Activated naive CD8-positive, alpha-beta T cell (primary cell): Measurements from ENCODE around the gene LDAH.

Source experiments
- H3K27ac Mint-ChIP-seq: one replicate; pipeline ENCODE4 v1.8.0; 2021; ENCODE audit warnings: mixed read lengths
- H3K27me3 Mint-ChIP-seq: one replicate; pipeline ENCODE4 v1.8.0; 2021; ENCODE audit warnings: mixed read lengths
- H3K36me3 Mint-ChIP-seq: one replicate; pipeline ENCODE4 v1.8.0; 2021; ENCODE audit warnings: mixed read lengths
- H3K4me1 Mint-ChIP-seq: one replicate; pipeline ENCODE4 v1.8.0; 2021; ENCODE audit warnings: low read depth, mixed read lengths
- H3K4me3 Mint-ChIP-seq: one replicate; pipeline ENCODE4 v1.8.0; 2021; ENCODE audit warnings: mild to moderate bottlenecking, mixed read lengths
- H3K9me3 Mint-ChIP-seq: one replicate; pipeline ENCODE4 v1.8.0; 2021; ENCODE audit warnings: low read depth, mixed read lengths

LDAH gene

DNA sequence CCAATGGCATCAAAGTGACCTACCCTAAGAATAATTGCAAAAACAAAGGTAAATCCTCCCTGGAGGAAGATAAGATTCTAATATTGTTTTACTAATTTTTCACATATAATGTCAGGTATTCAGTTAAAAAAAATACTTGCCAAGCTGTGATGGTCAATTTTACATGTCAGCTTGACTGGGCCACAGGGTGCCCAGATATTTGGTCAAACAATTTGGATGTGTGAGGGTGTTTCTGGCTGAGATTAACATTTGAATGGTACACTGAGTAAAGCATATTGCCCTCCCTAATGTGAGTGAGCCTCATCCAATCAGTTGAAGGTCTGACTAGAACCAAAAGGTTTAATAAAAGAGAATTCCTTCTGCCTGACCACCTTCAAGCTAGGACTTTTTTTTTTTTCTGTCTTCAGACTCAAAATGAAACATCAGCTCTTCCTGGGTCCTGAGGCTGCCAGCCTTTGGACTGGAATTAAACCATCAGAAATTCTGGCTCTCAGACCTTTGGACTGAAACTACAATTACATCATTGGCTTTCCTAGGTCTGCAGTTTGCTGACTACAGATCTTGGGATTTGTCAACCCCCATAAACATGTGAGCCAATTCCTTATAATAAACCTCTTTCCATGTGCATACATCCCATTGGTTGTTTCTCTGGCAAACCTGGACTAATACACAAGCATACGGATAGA, 65.4 kb downstream of the LDAH start:
- H3K27ac Mint-ChIP-seq: no peak overlapping the region
- no peaks in the 10 kb centered on the region for H3K27me3 Mint-ChIP-seq
- no peaks in the 10 kb centered on the region for H3K4me1 Mint-ChIP-seq
- peaks cover 45% of the 10 kb centered on the region for H3K36me3 Mint-ChIP-seq
- H3K4me3 Mint-ChIP-seq: no peak overlapping the region
- peaks cover 12% of the 10 kb centered on the region for H3K9me3 Mint-ChIP-seq

DNA sequence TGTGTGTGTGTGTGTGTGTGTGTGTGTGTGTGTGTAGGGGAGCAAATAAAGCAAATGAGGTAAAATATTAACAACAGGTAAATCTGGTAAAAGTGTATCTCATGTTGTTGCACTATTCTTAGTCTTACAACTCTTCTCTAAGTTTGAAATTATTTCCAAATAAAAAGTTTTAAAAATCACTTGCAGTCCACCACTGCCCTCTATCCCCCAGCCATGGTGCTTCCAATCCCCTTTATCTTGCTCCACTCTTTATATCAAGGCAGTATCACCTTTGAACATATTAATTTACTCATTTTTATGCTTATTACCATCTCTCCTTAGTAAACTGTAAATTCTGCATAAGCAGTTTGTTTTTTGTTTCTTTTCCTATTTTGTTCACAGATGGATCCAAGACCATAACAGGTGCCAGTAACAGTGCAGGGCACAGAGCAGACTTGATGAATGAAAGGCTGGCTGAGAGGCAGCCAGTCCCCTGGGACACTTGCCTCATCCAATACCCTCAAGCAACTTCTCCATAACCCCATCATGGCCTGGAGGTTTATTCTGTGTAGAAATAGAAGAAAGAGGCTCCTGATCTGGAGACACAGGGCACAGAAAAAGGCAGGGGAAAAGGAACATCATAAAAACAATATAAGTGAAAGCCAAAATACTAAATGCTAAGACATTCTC, 67.6 kb downstream of the LDAH start:
- Mint-ChIP-seq H3K9me3 (no peaks in the 10 kb centered on the region), H3K27me3 (no peaks in the 10 kb centered on the region), H3K4me3 (no peak overlapping the region), H3K4me1 (no peaks in the 10 kb centered on the region), H3K36me3 (peaks cover 49% of the 10 kb centered on the region), H3K27ac (no peak overlapping the region)

DNA sequence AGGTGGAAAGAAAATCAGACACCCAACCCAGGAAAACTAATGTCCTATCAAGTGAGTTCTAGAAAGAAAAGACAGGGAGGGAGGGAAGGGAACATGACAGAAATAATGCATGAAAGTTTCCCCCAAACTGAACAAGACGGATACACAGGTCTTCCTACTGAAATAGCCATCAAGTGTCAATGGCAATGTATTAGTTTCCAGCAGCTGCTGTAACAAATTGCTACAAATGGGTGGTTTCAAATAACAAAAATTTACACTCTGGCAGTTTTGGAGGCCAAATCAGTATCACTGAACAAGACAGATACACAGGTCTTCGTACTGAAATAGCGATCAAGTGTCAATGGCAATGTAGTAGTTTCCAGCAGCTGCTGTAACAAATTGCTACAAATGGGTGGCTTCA, 70.6 kb downstream of the LDAH start:
- Mint-ChIP-seq H3K36me3 (peaks cover 46% of the 10 kb centered on the region), H3K4me3 (no peak overlapping the region), H3K9me3 (no peaks in the 10 kb centered on the region), H3K27me3 (no peaks in the 10 kb centered on the region), H3K27ac (no peak overlapping the region), H3K4me1 (no peaks in the 10 kb centered on the region)

DNA sequence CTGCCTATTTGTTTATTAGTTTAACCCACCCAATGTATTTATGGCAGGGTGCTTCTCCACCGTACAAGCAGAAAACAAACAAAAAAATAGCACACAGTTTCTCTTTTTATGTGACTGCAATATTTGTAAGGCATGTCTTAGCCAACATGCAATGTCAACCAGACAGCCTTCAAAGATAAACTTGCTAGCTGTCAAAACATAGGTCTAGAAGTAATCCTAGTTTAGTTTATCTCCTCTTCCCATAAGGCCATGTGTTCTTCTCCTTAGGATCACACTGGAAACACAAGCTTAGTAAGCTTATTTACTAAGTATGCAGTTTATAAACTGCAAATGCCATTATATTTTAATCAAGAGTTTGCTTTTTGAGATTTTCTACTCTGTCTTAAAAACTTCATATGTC, 75.6 kb downstream of the LDAH start:
- no peaks in the 10 kb centered on the region for H3K4me1 Mint-ChIP-seq
- no peak overlapping the region for H3K27ac Mint-ChIP-seq
- no peaks in the 10 kb centered on the region for H3K27me3 Mint-ChIP-seq
- no peaks in the 10 kb centered on the region for H3K9me3 Mint-ChIP-seq
- H3K36me3 Mint-ChIP-seq: peaks cover 29% of the 10 kb centered on the region
- H3K4me3 Mint-ChIP-seq: no peak overlapping the region

DNA sequence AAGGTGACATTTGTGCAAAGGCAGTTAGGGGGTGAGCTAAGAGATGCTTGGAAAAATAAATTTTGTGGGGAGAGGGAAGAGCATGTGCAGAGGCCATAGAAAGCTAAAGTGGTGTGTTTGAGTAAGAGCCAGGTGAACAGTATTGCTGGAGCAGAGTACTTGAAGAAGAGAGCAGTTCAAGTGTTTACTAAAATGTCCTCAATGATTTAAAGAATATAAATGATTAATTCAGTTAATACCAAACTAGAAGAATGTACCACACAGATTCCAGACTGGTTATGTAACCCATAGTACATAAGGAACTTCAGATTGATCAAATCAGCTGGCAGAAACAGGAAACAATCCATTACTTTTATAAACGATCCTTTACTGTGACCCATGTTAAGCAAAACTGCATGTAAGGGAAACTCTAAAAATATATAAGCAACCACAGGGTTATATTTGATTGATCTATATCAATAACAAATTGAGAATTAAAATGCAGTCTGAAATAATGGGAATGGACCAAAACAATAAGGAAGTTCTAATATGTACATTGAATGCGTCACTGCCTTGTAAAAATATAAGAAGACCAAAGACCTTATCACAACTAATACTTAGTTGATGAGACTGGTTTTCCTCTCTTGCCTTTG, 76.9 kb downstream of the LDAH start:
- Mint-ChIP-seq H3K9me3 (no peaks in the 10 kb centered on the region), H3K27me3 (no peaks in the 10 kb centered on the region), H3K4me3 (no peak overlapping the region), H3K36me3 (peaks cover 33% of the 10 kb centered on the region), H3K4me1 (no peaks in the 10 kb centered on the region), H3K27ac (no peak overlapping the region)

DNA sequence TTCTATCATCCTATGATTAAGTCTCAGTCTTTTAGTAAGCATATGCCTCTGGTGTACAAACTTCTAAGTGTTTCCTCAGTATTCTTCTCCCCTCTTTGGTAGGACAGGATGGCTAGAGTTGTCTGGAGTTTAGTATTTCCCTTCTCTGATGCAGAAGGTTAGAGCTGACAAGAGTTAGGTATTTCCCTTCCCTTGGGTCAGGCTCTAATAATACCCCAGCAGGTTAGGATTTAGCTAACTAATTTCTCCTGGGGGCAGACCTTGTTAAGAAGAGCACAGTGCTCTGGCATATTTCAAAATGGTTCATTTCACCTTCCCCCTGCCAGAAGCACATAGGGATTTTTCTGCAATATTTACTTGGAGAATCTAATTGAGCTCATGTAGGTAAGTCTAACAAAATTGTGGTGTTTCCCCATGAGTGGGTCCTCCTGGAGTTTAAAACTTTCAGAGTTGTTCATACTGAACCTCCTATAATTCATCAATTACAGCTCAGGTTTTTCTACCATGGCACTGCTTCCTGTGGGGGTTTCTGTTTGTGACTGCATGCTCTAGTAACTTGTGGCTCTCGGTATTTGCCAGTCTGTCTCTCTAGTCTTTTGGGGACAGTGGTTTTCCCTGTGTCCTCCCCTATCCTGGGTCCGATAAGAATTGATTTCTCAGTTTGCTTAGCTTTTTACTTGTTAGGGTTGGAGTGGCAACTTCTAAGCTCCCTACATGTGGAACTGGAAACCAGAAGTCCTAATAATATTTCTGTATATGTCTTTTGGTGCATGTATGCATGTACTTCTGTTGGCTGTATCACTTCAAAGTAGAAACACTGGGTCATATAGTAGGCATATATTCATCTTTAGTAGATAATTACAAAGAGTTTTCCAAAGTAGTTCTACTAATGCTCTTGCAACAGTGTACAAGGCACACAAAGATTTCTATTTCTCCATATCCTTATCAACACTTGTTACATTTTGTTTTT, 78.2 kb downstream of the LDAH start:
- no peaks in the 10 kb centered on the region for H3K9me3 Mint-ChIP-seq
- no peak overlapping the region for H3K4me3 Mint-ChIP-seq
- H3K4me1 Mint-ChIP-seq: no peaks in the 10 kb centered on the region
- H3K27ac Mint-ChIP-seq: no peak overlapping the region
- no peaks in the 10 kb centered on the region for H3K27me3 Mint-ChIP-seq
- H3K36me3 Mint-ChIP-seq: peaks cover 34% of the 10 kb centered on the region

DNA sequence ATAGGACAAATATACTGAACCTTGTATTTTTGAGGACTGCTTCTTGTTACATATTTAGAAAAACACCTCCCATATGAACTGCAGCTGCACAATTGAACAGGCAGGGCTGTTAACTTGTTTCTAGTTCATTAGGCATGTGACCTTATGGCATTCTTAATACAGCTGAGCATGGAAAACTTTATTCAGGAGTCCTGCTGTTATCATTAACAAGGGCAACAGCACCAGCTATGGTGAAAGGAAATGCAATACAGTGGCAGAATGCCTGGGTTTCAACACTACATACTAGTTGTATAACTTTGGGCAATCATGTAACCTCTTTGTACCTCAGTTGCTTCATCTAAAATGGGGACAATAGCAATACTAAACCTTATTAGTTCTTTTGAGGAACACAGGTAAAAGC, 84.1 kb downstream of the LDAH start:
- Mint-ChIP-seq H3K4me3 (no peak overlapping the region), H3K4me1 (peaks cover 3% of the 10 kb centered on the region), H3K27me3 (no peaks in the 10 kb centered on the region), H3K9me3 (no peaks in the 10 kb centered on the region), H3K36me3 (peaks cover 42% of the 10 kb centered on the region), H3K27ac (no peak overlapping the region)

DNA sequence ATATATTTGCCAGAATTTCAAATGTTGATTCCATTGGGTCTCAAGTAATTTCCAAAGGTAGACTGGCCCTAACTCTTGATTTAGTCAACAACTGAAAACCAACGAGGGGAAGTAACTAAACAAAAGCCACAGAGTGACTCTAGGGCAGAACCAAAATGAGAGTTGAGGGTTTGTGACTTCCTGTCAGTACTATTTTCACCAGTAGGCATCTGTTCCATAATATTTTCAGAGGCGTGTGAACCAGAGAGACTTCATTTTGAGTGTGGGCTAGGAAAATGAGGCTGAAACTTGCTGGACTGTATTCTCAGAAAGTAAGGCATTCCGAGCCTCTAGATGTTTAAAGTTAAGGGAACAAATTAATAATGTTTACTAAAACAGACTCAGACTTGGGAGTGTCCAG, 85.4 kb downstream of the LDAH start:
- Mint-ChIP-seq H3K4me1 (peaks cover 3% of the 10 kb centered on the region), H3K27ac (no peak overlapping the region), H3K4me3 (no peak overlapping the region), H3K9me3 (no peaks in the 10 kb centered on the region), H3K27me3 (no peaks in the 10 kb centered on the region), H3K36me3 (peaks cover 44% of the 10 kb centered on the region)

DNA sequence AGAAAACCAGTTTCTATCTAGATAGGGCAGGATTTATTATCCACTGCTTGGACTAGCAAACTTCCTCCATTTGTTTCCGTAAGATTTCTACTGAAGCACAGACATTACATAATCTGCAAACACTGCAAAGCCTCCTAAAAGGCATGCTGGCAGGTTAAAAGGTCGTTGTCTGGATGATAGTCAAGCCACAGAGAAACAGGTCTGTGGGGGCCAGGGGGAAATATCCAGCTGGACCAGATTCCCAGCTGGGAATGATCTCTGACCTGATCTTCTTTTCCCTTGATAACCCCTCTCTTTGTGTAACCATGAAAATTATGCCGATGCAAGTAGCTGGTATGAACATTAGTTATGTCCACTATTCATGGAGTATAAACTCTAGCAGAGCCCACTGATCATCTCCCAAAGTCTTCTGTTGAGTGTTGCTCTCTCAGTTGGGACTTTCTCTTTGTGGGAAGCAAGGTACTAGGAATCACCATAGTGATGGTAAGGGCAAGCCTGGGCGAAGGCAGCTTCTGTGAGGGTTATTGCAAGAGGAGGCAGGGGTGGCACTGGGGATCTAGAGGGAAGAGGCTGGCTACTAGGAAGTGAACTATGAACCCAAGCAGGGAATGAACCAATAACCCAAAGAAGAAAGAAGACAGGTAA, 94.7 kb downstream of the LDAH start:
- Mint-ChIP-seq H3K4me1 (no peaks in the 10 kb centered on the region), H3K27me3 (no peaks in the 10 kb centered on the region), H3K4me3 (no peak overlapping the region), H3K36me3 (peaks cover 48% of the 10 kb centered on the region), H3K9me3 (peaks cover 5% of the 10 kb centered on the region), H3K27ac (no peak overlapping the region)

DNA sequence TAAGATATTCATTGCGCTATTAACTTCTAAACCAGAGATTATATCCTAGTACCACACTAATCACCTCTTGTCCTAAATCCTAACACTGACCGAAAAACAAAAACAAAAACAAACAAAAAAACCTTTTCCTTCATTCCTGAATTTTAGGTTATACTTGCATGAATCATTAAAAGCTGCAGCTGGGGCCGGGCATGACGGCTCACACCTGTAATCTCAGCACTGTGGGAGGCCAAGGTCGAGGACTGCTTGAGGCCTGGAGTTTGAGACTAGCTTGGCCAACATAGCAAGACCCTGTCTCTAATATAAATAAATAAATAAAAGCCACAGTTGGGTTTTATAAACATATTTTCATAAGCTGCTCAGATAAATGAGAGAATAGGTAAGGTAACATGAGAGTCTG, 96.0 kb downstream of the LDAH start:
- Mint-ChIP-seq H3K4me1 (no peaks in the 10 kb centered on the region), H3K27me3 (no peaks in the 10 kb centered on the region), H3K27ac (no peak overlapping the region), H3K4me3 (no peak overlapping the region), H3K36me3 (peaks cover 47% of the 10 kb centered on the region), H3K9me3 (peaks cover 5% of the 10 kb centered on the region)

DNA sequence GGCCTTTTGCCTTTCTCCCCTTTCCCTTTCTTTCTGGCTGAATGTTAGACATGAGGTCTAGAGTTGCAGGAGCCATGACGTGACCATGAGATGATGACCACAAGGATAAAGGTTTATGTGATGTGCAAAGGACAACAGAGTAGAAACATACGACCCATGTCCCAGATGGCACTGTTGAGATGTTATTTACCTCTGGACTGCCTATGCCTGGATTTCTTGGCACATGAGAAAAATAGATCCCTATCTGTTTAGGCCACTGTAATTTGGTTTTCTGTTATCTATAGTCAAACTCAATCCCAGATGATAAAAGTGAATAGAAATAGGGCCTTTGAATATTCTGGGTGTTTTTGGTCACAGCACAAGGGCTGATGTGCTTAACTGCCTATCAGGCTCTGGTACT, 97.1 kb downstream of the LDAH start:
- no peaks in the 10 kb centered on the region for H3K27me3 Mint-ChIP-seq
- H3K27ac Mint-ChIP-seq: no peak overlapping the region
- peaks cover 17% of the 10 kb centered on the region for H3K9me3 Mint-ChIP-seq
- no peak overlapping the region for H3K4me3 Mint-ChIP-seq
- H3K36me3 Mint-ChIP-seq: peaks cover 53% of the 10 kb centered on the region
- no peaks in the 10 kb centered on the region for H3K4me1 Mint-ChIP-seq

DNA sequence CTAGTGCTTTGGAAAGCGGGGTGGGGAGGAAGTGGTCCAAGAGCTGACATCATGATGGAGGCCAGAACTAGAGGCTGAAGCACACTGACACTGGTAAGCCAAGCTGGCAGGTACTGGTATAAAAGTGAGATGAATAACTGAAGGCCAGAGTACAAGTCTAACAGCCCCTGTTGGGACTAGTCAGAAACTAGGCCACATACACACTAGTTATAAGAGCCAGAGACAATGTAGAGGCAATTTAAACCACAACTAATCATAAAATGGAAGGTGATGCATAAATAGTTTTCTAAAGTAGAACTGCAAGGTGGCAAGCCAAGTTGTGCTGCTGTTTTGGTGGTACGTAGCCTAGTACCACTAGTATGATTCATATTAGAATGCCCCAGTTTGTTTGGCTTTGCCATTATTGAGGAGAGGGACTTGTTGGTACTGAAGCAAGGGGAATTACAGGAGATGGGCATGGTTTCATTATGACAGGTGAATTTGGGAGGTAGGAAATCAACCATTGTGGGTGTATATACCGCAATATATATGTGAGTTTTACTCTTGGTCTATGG, 98.3 kb downstream of the LDAH start:
- H3K27me3 Mint-ChIP-seq: no peaks in the 10 kb centered on the region
- H3K9me3 Mint-ChIP-seq: peaks cover 24% of the 10 kb centered on the region
- peaks cover 59% of the 10 kb centered on the region for H3K36me3 Mint-ChIP-seq
- peaks cover 2% of the 10 kb centered on the region for H3K4me1 Mint-ChIP-seq
- no peak overlapping the region for H3K4me3 Mint-ChIP-seq
- no peak overlapping the region for H3K27ac Mint-ChIP-seq

DNA sequence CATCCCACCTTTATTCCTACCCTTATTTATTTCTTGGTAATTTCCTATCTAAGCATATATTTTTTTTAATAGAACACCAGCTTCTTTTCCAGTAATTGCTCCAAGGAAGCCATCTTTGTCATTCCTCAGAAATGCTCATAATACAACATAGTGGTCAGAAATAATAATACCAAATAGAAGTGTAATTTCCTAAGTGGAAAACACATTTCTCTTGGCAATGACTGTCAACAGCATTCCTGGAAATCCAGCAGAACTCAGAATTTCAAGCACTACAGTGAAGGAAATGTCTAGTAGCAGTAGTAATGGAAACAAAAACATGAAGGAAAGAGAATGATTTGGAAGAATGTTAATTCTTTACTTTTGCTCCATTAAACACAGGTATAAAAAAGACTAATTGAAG, 99.4 kb downstream of the LDAH start:
- H3K9me3 Mint-ChIP-seq: peaks cover 24% of the 10 kb centered on the region
- peaks cover 2% of the 10 kb centered on the region for H3K4me1 Mint-ChIP-seq
- no peak overlapping the region for H3K4me3 Mint-ChIP-seq
- H3K36me3 Mint-ChIP-seq: peaks cover 62% of the 10 kb centered on the region
- H3K27ac Mint-ChIP-seq: no peak overlapping the region
- no peaks in the 10 kb centered on the region for H3K27me3 Mint-ChIP-seq

DNA sequence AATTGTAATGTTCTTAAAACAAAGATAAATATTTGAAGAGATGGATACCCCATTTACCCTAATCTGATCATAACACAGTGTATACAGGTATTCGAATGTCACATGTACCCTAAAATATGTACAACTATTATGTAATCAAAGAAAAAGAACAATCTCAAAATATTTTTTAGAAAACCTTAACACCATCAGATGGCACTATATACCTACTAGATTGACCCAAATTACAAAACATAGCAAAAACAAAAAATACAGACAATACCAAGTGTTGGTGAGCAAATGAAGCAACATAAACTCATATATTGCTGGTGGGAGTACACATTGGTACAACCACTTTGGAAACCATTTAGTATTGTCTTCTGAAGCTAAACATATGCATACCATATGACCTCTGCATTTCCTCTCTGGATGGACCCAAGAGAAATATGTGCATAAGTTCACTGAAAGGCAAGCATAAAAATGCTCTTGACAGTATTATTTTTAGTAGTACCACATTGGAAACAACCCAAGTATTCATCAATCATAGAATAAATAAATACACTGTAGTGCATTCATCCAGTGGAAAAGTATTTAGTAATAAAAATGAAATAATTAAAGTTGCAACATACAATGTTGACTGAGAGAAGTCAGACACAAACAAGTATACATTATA, 100.2 kb downstream of the LDAH start:
- H3K4me1 Mint-ChIP-seq: peaks cover 2% of the 10 kb centered on the region
- H3K36me3 Mint-ChIP-seq: peaks cover 64% of the 10 kb centered on the region
- H3K9me3 Mint-ChIP-seq: peaks cover 30% of the 10 kb centered on the region
- no peak overlapping the region for H3K4me3 Mint-ChIP-seq
- no peak overlapping the region for H3K27ac Mint-ChIP-seq
- no peaks in the 10 kb centered on the region for H3K27me3 Mint-ChIP-seq
